ENCODE data around the gene ABHD8. TPM values are rescaled to one million over a fixed set of nuclear protein-coding genes. Genes with fewer than 3 reads are reported as not detected.

The ABHD8 gene
- total and polyA plus RNA-seq, 2 of the 13 experiments (the other 11 are each of a cell fraction or from before 2014, with no cell fraction given), result 6.3 to 7.2 TPM

GRCh38 chr19:17243211-17243829, 59.9 kb downstream of the ABHD8 start (continued):
- TF ChIP-seq SKIL (CRISPR knock-in tag; IDR thresholded peaks at IDR 0.05; ENCODE audit: borderline replicate concordance) (no peak), ZC3H13 (CRISPR knock-in tag; IDR thresholded peaks at IDR 0.05) (0 out of 2 replicates have a peak, but pooled peaks have one; percentile 15), ATF3 (CRISPR knock-in tag; IDR thresholded peaks at IDR 0.05) (no peak), ZMAT5 (CRISPR knock-in tag; IDR thresholded peaks at IDR 0.05; ENCODE audit: borderline replicate concordance, low read depth) (no peak), ZSCAN20 (CRISPR knock-in tag; IDR thresholded peaks at IDR 0.05; ENCODE audit: borderline replicate concordance) (no peak), NR3C1 (CRISPR knock-in tag; IDR thresholded peaks at IDR 0.05) (no peak), LBX2 (CRISPR knock-in tag; IDR thresholded peaks at IDR 0.05; ENCODE audit: borderline replicate concordance) (no peak), ZNF678 (CRISPR knock-in tag; IDR thresholded peaks at IDR 0.05) (no peak), ZMYM3 (CRISPR knock-in tag; IDR thresholded peaks at IDR 0.05) (no peak), ELF4 (CRISPR knock-in tag; IDR thresholded peaks at IDR 0.05; ENCODE audit: borderline replicate concordance) (no peak), BRD4 (CRISPR knock-in tag; IDR thresholded peaks at IDR 0.05) (no peak), HMG20A (CRISPR knock-in tag; IDR thresholded peaks at IDR 0.05; ENCODE audit: borderline replicate concordance) (no peak), SMAD1 (CRISPR knock-in tag; IDR thresholded peaks at IDR 0.05; ENCODE audit: borderline replicate concordance, low read depth) (no peak), LCORL (IDR thresholded peaks at IDR 0.05) (no peak), LCORL (CRISPR knock-in tag; IDR thresholded peaks at IDR 0.05) (peak; percentile 8; the same call in 1 of the 2 replicates), RERE (CRISPR knock-in tag; IDR thresholded peaks at IDR 0.05; ENCODE audit: low read depth) (no peak), ZNF367 (CRISPR knock-in tag; IDR thresholded peaks at IDR 0.05; ENCODE audit: borderline replicate concordance) (no peak), BATF2 (CRISPR knock-in tag; IDR thresholded peaks at IDR 0.05) (no peak), RXRB (CRISPR knock-in tag; IDR thresholded peaks at IDR 0.05; ENCODE audit: borderline replicate concordance) (0 out of 2 replicates have a peak, but pooled peaks have one; percentile 10), MZF1 (CRISPR knock-in tag; IDR thresholded peaks at IDR 0.05; ENCODE audit: borderline replicate concordance) (no peak), KDM2A (CRISPR knock-in tag; IDR thresholded peaks at IDR 0.05; ENCODE audit: borderline replicate concordance, low read depth) (no peak)
